ENCODE measurements around the gene SELENOH. TPM values are rescaled to one million over a fixed set of nuclear protein-coding genes. Genes with fewer than 3 reads are reported as not detected.

The SELENOH gene
- 99.7 and 115 TPM in 2 replicates for polyA plus RNA-seq (2011; rRNA removed)
- polyA plus RNA-seq (2012; cell fraction: cytosol; rRNA removed): 202 and 204 TPM in 2 replicates
- polyA plus RNA-seq (2012; cell fraction: nucleus; rRNA removed): 138 and 154 TPM in 2 replicates
- 91.4 to 96.3 TPM (median 91.8 TPM) in 3 replicates for polyA plus RNA-seq (2017; fragmentation: RNase III; extraction: RNeasy Plus Mini Kit Qiagen cat#74134 plus additional on column Dnase treatment)
- 9.0 and 11.6 TPM in 2 replicates for polyA minus RNA-seq (2011; rRNA and poly(A)+ RNA removed)

GRCh38 chr11:57741132-57742086 is at the start of gene SELENOH:
Gene SELENOH (plus strand): TSS chr11:57741491. CDS start chr11:57741596, 105 bp downstream.
- FAIRE-seq (peak; percentile 73), DNase-seq (ENCODE audit: low read depth in 1 of 2, low spot score in 1 of 2) (peak; percentile 94 to 98), ATAC-seq (peak; percentile 97 to 98)
- Histone ChIP-seq H3K27ac (peak within 1 kb of the TSS; percentile 90 to 95), H3K4me1 (peaks cover 14% of the 10 kb centered on the region), H3K4me2 (peak within 1 kb of the TSS; percentile 88), H3K9me3 (no peaks in the 10 kb centered on the region), H3K4me3 (peak within 1 kb of the TSS; percentile 88)
- ChIA-PET CTCF (interaction anchor here (0.6 to 2.9 kb wide), 4 partner anchors 10 to 60 kb away, joined by 3 to 24 read pairs (median 12); partner anchors contain the start of gene BTBD18), POLR2A (interaction anchor here (0.6 to 2.3 kb wide), 18 partner anchors 10 to 416 kb away, joined by 3 to 23 read pairs (median 4); partner anchors contain the start of genes BTBD18, CTNND1, MED19 and SSRP1)
- WGBS (ENCODE audit: missing lambda C conversion rate): 2% methylated on average over 45 of the region's 75 CpGs
- TF ChIP-seq MYC (IDR thresholded peaks at IDR 0.05; ENCODE audit: borderline replicate concordance, low read length) (peak; percentile 98), MAX (IDR thresholded peaks at IDR 0.05) (peak; percentile 98), BCL3 (IDR thresholded peaks at IDR 0.05) (peak; percentile 67; the same call in 1 of the 3 replicates), MAZ (IDR thresholded peaks at IDR 0.05; ENCODE audit: borderline replicate concordance, low read depth, low read length) (0 out of 2 replicates have a peak, but pooled peaks have one; percentile 76), USF2 (IDR thresholded peaks at IDR 0.05) (peak; percentile 89), NR3C1 (IDR thresholded peaks at IDR 0.05) (no peak), POLR2AphosphoS2 (conservative IDR thresholded peaks at IDR 0.05; ENCODE audit: low read length) (peak; percentile 90), FOSB (CRISPR knock-in tag; IDR thresholded peaks at IDR 0.05) (peak; percentile 84), RAD21 (conservative IDR thresholded peaks at IDR 0.05 in 1 of 2, IDR thresholded peaks at IDR 0.05 in 1 of 2) (peak in 1 of 2 experiments; percentile 18; a peak in 2 of 5 replicates), REST (IDR thresholded peaks at IDR 0.05) (peak; percentile 35; the same call in 1 of the 2 replicates), SMC3 (IDR thresholded peaks at IDR 0.05) (0 out of 3 replicates have a peak, but pooled peaks have one; percentile 27), FOSL2 (IDR thresholded peaks at IDR 0.05) (no peak), FOSL2 (CRISPR knock-in tag; IDR thresholded peaks at IDR 0.05) (0 out of 2 replicates have a peak, but pooled peaks have one; percentile 17), KDM5A (IDR thresholded peaks at IDR 0.05) (peak; percentile 35), POLR2A (IDR thresholded peaks at IDR 0.05; ENCODE audit: low read length) (peak; percentile 53), CBX8 (IDR thresholded peaks at IDR 0.05) (no peak), SREBF2 (IDR thresholded peaks at IDR 0.05) (no peak), HDAC2 (IDR thresholded peaks at IDR 0.05) (0 out of 2 replicates have a peak, but pooled peaks have one; percentile 35), TFCP2L1 (CRISPR knock-in tag; IDR thresholded peaks at IDR 0.05) (peak; percentile 93), E2F6 (IDR thresholded peaks at IDR 0.05; ENCODE audit: borderline replicate concordance, low read depth) (peak; percentile 89), HOXA7 (CRISPR knock-in tag; IDR thresholded peaks at IDR 0.05) (0 out of 2 replicates have a peak, but pooled peaks have one; percentile 73), RFX5 (IDR thresholded peaks at IDR 0.05) (peak; percentile 92), GATA3 (IDR thresholded peaks at IDR 0.05; ENCODE audit: borderline replicate concordance) (peak; percentile 76), PHF8 (IDR thresholded peaks at IDR 0.05; ENCODE audit: borderline replicate concordance, low read depth) (peak; percentile 73; the same call in 1 of the 2 replicates), ATOH8 (CRISPR knock-in tag; IDR thresholded peaks at IDR 0.05; ENCODE audit: low read depth) (no peak), JUN (IDR thresholded peaks at IDR 0.05) (peak; percentile 82 to 97), EHMT2 (IDR thresholded peaks at IDR 0.05; ENCODE audit: low read depth) (no peak), CEBPB (IDR thresholded peaks at IDR 0.05) (peak in 1 of 2 experiments; percentile 48; a peak in 1 of 4 replicates), CBX2 (IDR thresholded peaks at IDR 0.05; ENCODE audit: borderline replicate concordance, low read depth) (no peak), ELK1 (IDR thresholded peaks at IDR 0.05; ENCODE audit: low read depth, low read length) (no peak)

Data from A549 (cell line).